GM19467 (cell line): ENCODE measurements around the gene ZNF512.
"Not testable (repeated sequence)": the region's sequence is repeated elsewhere in the genome, so short reads cannot be mapped to it uniquely, and the experiment has no call there.

Experiments
- ATAC-seq: cut with Tn5 transposase; IDR thresholded peaks from one replicate; pipeline ENCODE4 v1.9.1; 2021; ENCODE audit warnings: mild to moderate bottlenecking, moderate library complexity; ENCODE audit not compliant: unreplicated experiment

The ZNF512 gene

DNA sequence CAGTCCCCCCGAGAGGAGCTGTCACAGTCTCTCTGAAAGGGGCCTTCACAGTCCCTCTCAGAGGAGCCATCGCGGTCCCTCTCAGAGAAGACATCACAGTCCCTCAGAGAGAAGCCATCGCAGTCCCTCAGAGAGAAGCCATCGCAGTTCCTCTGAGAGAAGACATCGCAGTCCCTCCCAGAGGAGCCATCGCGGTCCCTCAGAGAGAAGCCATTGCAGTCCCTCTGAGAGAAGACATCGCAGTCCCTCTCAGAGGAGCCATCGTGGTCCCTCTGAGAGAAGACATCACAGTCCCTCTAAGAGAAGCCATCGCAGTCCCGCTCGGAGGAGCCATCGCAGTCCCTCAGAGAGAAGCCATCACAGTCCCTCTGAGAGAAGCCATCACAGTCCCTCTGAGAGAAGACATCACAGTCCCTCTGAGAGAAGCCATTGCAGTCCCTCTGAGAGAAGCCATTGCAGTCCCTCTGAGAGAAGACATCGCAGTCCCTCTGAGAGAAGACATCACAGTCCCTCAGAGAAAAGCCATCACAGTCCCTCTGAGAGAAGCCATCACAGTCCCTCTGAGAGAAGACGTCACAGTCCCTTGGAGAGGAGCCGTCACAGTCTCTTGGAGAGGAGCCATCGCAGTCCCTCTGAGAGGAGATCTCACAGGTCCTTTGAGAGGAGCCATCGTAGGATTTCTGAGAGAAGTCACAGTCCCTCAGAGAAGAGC, 1.3 kb upstream of the ZNF512 start:
- no peak for ATAC-seq

DNA sequence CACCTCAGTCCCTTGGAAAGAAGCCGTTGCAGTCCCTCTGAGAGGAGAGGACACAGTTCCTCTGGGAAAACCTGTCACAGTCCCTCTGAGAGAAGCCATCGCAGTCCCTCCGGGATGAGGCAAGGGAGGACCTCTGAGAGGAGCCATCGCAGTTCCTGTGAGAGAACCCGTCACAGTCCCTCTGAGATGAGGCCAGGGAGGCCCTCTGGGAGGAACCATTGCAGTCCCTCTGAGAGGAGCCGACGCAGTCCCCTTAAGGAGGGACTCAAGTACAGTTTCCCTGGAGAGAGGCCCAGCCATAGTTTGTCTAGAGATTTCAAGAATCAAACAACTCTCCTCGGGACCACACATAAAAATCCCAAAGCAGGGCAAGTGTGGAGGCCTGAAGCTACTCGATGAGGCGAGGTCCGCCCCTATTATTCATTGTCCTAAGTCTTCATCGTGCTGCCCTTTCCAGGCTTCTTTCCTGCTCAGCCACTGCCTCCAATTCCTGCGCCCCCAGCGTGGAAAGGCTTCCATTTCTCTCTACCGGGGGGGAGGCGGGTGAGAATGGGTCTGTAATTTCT, 630 bp upstream of the ZNF512 start:
- ATAC-seq = no peak

DNA sequence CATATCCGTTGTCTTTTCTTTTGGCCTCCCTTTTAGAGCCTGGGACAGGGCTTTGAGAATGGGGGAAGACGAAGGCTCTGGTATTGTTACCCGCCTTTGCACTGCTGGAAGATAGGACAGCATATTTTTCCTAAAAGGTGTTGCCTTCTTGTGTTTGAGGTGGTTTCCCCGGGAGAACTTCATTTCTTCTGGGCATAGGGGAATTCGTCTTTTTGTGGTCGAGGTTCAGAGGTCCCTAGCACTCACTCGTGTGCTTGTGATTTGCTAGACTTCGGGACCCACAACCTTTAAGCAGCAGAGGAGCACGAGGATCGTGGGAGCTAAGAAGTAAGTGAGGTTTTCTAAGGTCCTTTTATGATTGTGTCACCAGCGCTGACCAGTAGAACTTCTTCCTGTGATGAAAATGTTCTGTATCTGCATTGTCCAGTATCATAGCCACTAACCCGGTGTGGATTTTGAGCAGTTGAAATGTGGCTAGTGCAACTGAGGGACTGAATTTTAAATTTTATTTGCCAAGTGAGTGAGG, 611 bp downstream of the ZNF512 start:
- no peak for ATAC-seq

DNA sequence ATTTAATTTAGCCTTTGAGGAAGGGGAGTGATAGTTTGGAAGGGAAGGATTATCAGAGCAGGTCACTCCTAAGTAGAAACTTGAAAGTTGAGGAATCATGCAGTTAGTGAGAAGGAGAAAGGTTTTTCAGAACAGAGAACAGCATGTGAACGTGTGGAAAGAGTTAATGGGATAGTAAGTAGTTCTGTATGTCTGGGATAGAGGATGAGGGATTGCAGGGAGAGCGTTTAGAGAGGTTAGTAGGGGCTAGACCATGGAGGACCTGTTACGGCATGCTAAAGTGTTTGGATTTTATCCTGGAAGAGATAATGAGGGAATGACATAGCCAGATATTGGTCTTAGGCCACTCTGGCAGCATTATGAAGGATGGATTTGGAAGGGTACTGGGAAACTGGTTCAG, 1.8 kb downstream of the ZNF512 start:
- no peak for ATAC-seq

DNA sequence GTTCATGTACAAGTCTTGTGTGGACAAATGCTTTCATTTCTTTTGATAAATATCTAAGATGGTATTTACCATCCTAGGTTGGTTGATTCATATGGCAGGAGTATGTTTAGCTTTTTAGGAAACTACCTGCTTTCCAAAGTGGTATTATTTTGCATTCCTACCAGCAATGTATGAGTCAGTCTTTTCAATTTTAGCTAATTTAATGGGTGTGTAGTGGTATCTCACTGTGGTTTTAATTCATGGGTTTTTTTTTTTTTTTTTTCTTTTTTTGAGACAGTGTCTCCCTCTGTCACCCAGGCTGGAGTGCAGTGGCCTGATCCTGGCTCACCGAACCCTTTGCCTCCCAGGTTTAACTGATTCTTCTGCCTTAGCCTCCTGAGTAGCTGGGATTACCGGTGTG, 4.2 kb downstream of the ZNF512 start:
- no peak for ATAC-seq

DNA sequence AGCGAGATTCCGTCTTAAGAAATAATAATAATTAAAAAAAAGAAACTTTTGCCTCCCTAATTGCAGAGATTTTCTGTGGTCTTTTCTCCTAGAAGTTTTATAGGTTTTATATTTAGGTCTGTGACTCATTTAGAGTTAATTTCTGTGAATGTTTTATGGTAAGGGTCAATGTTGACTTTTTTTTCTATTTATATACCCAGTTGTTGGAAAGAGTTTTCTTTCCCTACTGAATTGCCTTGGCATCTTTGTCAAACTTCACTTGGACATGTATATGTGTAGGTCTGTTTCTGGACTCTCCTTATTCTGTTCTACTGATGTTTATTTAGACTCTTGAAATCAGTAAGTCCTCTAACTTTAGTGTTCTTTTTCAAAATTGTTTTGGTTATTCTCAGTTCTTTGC, 5.5 kb downstream of the ZNF512 start:
- ATAC-seq = no peak

DNA sequence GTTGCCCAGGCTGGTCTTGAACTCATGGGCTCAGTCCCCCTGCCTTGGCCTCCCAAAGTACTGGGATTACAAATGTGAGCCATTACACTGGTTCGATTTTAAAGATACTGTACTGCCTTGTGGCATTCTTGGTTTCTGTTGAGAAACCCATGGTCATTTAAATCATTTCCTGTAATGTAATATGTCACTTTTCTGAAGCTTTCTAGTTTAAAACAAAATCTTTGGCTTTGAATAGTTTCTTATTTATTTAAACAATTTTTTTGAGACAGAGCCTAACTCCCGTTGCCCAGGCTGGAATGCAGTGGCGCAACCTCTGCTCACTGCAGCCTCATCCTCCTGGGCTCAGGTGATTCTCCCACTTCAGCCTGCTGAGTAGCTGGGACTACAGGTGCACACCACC, 8.9 kb downstream of the ZNF512 start:
- ATAC-seq = no peak

DNA sequence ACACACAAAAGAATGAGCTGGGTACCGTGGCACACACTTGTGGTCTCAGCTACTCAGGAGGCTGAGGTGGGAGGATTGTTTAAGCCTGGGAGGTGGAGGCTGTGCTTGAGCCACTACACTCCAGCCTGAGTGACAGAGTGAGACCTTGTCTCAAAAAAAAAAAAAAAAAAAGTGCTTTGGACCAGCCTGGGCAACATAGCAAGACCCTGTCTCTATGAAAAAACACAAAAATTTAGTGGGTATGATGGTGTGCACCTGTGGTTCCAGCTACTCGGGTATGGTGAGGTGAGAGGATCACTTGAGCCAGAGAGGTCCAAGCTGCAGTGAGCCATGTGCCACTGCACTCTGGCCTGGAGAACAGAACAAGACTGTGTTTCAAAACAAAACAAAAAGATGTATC, 10.4 kb downstream of the ZNF512 start:
- no peak for ATAC-seq

DNA sequence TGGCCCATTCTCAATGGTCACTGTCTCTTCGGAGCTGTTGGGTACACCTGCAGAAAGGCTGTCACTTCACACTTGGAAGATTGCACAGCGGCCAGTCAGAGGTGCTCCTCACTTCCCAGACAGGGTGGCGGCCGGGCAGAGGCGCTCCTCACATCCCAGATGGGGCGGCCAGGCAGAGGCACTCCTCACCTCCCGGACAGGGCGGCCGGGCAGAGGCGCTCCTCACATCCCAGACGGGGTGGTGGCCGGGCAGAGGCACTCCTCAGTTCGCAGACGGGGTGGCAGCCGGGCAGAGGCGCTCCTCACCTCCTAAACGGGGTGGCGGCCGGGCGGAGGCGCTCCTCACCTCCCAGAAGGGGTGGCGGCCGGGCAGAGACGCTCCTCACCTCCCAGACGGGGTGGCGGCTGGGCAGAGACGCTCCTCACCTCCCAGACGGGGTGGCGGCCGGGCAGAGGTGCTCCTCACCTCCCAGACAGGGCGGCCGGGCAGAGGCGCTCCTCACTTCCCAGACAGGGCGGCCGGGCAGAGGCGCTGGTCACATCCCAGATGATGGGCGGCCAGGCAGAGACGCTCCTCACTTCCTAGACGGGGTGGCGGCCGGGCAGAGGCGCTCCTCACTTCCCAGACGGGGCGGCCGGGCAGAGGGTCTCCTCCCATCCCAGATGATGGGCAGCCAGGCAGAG, 11.3 kb downstream of the ZNF512 start:
- ATAC-seq = not testable (repeated sequence)

DNA sequence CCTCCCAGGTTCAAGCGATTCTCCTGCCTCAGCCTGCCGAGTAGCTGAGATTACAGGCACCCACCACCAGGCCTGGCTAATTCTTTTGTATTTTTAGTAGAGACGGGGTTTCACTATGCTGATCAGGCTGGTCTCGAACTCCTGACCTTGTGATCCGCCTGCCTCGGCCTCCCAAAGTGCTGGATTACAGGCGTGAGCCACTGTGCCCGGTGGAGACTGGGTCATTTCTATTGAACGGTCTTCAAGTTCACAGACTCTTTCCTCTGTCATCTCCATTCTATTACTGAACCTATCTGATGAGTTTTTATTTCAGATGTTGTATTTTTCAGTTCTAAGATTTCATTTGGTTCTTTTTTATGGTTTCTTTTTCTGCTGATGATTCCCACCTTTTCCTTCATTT, 12.6 kb downstream of the ZNF512 start:
- ATAC-seq = not testable (repeated sequence)

DNA sequence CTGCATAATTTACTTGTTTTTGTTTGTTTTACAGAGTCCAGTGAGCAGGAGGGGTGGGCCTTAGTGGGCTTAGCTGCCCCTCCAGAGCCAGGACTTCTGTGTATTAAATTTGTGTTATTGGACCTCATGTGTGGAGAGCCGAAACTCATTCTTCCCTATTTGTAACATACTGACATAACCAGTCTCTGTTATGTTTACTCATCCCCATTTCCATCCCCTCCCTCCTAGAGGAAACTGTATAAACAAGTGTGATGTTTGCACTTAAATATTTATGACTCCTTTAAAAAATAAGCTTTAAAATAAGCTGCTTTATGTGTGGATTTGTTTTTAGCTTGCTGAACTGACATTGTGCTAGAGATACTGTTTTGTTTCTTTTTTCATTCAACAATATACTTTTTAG, 13.8 kb downstream of the ZNF512 start:
- no peak for ATAC-seq

DNA sequence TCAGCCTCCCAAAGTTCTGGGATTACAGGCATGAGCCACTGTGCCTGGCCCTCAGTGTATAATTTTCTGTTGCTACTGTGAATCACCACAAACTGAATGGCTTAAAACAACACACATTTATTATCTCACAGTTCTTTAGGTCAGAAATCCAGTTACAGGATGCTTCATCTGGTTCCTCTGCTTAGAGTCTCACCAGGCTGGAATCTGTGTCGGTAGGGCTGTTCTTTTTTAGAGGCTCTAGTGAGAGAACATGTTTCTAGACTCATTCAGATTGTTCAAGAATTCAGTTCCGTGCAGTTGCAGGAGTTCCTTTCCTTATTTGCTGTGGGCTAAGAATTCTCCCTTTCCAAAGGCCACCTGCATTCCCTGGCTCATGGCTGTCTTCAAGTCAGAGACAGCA, 23.8 kb downstream of the ZNF512 start:
- no peak for ATAC-seq

DNA sequence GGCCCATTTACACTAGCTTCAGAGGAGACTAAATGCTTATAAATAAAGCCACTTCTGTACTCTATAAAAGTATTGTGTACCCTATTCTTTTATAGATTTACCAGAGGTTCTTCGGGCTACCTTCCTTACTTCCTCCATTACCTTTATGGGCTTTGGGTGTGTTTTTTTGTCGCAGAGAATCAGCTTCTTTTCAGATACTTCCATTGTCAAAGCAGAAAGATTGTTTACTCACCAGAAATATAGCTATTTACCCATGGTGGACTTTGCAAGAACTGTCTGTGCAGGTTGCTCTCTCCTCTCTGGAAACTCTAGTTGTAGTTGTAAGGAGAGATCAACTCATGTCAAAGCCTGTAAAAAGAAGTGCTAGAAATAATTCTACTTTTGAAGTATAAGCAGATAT, 31.1 kb downstream of the ZNF512 start:
- no peak for ATAC-seq

DNA sequence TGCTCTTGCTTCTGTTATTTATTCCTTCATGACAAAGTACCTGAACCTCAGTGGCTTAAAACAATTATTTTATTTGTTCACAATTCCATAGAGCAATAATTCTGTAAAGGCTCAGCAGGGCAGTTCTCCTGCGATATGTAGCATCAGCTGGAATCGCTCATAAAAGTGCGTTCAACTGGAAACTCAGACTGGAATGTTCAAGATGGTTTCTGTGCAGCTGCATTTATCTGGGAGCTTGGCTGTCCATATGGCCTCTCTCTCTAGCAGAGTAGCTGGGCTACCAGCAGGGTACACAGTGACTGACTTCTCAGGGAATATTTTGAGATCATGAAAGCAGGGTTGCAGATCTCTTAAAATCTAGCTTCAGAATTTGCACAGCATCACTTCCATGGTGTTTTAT, 32.5 kb downstream of the ZNF512 start:
- no peak for ATAC-seq

DNA sequence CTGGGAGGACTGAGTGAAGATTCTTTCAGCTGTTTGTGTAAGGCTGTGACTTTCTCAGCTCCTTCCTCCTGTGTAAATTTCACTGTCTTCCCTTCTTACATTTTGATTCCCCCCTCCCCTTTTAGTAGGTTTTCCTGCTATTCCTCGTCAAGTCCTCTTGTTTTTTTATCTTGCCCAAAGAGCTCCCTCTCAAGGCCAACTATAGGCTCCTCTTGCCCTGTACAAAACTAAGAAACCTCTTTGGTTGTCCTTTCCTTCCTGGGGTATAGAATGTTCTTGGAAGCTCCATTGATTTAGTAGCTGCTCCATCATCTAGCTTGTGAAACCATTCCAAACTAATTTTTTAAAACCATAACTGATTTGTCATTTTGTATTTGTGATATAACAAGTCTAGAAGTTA, 38.7 kb downstream of the ZNF512 start:
- no peak for ATAC-seq

DNA sequence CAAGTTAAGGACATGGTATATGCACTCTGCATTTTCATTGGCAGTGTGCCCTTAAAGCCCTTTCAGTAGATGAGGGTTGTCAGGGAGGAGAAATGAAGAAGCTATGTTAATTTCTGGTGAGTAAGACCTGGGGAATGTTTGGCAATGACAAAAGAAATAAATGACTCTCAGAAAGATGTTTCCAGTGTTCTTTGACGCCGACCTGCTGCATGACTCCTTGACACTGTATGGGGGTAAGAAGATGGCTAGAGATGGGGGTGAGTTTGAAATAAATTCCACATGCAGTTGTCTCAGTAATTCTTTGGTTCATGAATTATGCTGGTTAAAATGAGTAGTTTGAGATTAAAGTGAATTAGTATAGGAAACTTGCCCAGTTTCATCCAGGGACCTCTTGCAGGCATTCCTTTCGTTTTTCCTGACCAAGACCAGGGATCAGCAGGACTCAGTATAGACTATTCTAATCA, 40.1 kb downstream of the ZNF512 start:
- ATAC-seq = no peak

DNA sequence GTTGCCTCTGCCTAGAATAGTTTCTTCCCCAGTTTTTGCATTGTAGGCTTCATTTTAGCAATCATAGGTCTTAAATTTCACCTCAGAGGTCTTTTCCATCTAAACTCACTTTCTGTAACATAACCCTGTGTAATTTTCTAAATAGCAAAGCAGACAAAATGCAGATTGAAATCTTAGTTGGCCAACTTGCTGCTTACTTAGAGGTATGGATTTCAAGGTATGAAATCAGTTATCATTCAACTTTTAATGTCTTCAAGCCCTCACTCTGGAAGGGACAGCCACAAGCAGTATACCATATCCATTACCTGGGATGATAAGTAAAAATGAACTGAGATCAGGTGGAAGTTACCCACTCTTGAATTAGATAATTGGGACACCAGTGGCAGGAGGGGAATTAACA, 42.1 kb downstream of the ZNF512 start:
- ATAC-seq = no peak

DNA sequence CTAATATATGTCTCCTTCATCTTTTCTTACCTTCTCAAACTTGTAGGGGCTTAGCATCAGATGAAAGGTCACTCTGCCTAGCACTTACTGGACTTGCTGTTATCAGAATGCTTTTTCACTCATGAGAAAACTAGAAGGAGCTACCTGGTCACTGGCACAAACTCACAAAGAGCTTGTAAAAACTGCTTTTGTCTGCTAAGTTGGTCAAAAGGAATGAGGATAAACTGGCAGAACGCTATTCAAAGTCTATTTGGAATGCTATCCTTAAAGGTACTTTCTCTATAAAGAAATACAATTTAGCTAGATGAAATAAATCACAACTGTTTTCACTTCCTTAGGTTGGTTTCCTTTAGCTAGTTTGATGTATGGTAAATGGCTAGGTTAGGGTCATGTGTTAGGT, 43.5 kb downstream of the ZNF512 start:
- not testable (repeated sequence) for ATAC-seq

DNA sequence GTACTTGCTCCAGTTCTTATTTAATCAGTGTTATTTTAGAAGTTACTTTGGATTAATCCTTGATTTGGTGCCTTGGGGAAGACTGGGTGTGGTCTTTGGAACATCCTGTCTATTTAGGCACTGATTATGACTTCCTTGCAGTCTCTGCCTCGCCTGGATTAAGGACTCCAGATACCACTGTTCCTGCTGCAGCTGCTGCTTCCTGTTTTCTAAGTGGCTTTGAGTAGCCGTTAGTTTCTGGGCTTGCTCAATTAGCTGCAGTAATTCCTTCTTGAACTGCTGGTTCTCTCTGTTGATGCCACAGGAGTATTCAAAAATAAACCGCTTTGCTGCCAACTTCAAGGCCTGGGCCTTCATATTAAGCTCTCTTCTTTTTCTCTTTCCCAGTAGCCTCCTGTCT, 44.1 kb downstream of the ZNF512 start:
- ATAC-seq = not testable (repeated sequence)

DNA sequence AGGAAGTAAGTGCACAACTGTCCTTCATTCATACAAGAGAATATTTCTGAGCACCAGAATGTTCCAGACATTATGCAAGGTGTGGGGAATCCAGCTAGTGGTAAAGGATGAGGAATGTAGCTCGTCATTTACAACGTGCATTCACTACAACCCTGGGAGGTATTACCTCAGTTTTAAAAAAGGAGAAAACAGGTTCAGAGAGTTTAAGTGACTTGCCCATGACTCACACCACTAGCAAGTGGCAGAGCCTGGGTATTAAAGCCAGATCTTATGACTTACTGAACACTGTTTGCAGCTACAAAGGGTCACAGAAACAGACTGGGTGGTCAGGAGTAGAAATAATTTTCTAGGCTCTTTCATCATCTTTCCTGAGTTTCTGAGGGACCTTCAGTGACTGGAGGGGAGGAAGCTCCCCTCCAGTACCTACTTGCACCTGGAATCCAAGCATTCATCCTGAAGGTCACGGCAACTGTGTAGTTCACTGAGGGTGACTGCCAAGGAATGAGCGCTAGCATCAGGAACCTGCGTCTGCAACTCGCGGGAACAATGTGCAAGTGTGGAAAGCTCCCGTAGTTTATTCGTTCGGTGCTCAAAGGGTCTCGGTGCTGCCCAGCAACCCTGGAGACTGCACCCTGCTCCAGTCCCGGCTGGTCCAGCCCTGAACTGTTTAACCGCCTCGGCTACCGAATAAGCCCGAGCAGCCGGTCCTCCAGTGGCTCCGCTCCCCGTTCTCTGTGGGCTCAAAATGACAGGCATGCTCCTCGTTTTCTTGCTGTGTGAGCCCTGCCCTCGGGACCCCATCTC, 45.3 kb downstream of the ZNF512 start:
- peak; percentile 19 for ATAC-seq
